Cardiac atrium fibroblast (primary cell): ENCODE results near the gene DNAI1. TPM values are rescaled to one million over a fixed set of nuclear protein-coding genes. Genes with fewer than 3 reads are reported as not detected.

ENCODE experiments used
- total RNA-seq: library from RNA; depleted of rRNA; stranded (reverse); fragments of >200 nt; gene quantifications from 2 replicates; pipeline ENCODE4 v1.2.3, GENCODE V29; 2015

DNAI1 gene
- not detected in 2 replicates for total RNA-seq

GRCh38 chr9:34458013-34458958, at the start of gene DNAI1, which contains the start of gene FAM219A:
TSS of gene DNAI1 (plus strand) at chr9:34458805. CDS start at chr9:34459006, 201 bp downstream.
TSS of gene FAM219A (minus strand) at chr9:34458570. CDS start at chr9:34458263, 307 bp downstream.

GRCh38 chr9:34522971-34523797, 64.6 kb downstream of the DNAI1 start, which contains the start of gene ENHO:
TSS of gene ENHO (minus strand) at chr9:34522990. CDS start at chr9:34521695, 1,295 bp downstream.

Other genes with a start within 250 kb of the DNAI1 start
- 0.54 and 2.8 TPM in 2 replicates for gene KIF24, start 129.5 kb upstream of the DNAI1 start, total RNA-seq
- gene NUDT2, start 129.2 kb upstream of the DNAI1 start, total RNA-seq, result 25.8 and 35.5 TPM in 2 replicates
- 1.8 and 2.8 TPM in 2 replicates for gene MYORG, start 81.9 kb upstream of the DNAI1 start, total RNA-seq
- gene FAM219A, start 235 bp upstream of the DNAI1 start, total RNA-seq, result 17.0 and 19.3 TPM in 2 replicates
- gene ENHO, start 64.2 kb downstream of the DNAI1 start, total RNA-seq, result 1.6 TPM in 1 of 2 replicates, not detected in the other
- gene CNTFR, start 130.9 kb downstream of the DNAI1 start, total RNA-seq, result 0.72 TPM in 1 of 2 replicates, not detected in the other
- 27.7 and 48.4 TPM in 2 replicates for gene RPP25L, start 153.3 kb downstream of the DNAI1 start, total RNA-seq
- gene DCTN3, start 161.7 kb downstream of the DNAI1 start, total RNA-seq, result 101 and 107 TPM in 2 replicates
- 0.72 TPM in 1 of 2 replicates, not detected in the other for gene ARID3C, start 170.3 kb downstream of the DNAI1 start, total RNA-seq
- 81.8 and 109 TPM in 2 replicates for gene SIGMAR1, start 179.0 kb downstream of the DNAI1 start, total RNA-seq
- 35.5 and 40.6 TPM in 2 replicates for gene GALT, start 187.9 kb downstream of the DNAI1 start, total RNA-seq
- gene IL11RA, start 193.4 kb downstream of the DNAI1 start, total RNA-seq, result 18.8 and 25.3 TPM in 2 replicates
- not detected in 2 replicates for gene CCL27, start 203.9 kb downstream of the DNAI1 start, total RNA-seq
- gene CCL19, start 232.5 kb downstream of the DNAI1 start, total RNA-seq, result not detected in 2 replicates